Mesendoderm (in vitro differentiated cells): ENCODE measurements around the gene CAMSAP2.
A peak's percentile ranks its signal among the peaks of the same experiment; 100 is the strongest.

Experiments used
- DNase-seq: peaks from one replicate; pipeline ENCODE4 v3.0.0; 2013
- H2AK5ac ChIP-seq: 2 replicates; pipeline ENCODE4 v1.6.1; 2013; ENCODE audit warnings: low read length, inconsistent platforms
- H2BK120ac ChIP-seq: 2 replicates; pipeline ENCODE4 v1.6.1; 2013; ENCODE audit warnings: low read depth, mild to moderate bottlenecking, low read length, moderate library complexity, mixed read lengths
- H2BK15ac ChIP-seq: replicated peaks from 2 replicates; pipeline ENCODE4 v1.6.1; 2013; ENCODE audit warnings: low read depth, mild to moderate bottlenecking, moderate library complexity
- H2BK5ac ChIP-seq: 2 replicates; pipeline ENCODE4 v1.6.1; 2013; ENCODE audit warnings: low read length, inconsistent platforms
- H3K18ac ChIP-seq: 2 replicates; pipeline ENCODE4 v1.6.1; 2013; ENCODE audit warnings: mild to moderate bottlenecking, low read length, mixed read lengths
- H3K23ac ChIP-seq: one replicate; pipeline ENCODE4 v1.6.1; 2013; ENCODE audit warnings: low read length
- H3K27ac ChIP-seq: 2 replicates; pipeline ENCODE4 v1.5.1; 2013; ENCODE audit warnings: low read depth, mild to moderate bottlenecking, inconsistent platforms, low read length, moderate library complexity
- H3K27me3 ChIP-seq: 2 replicates; pipeline ENCODE4 v1.6.1; 2013; ENCODE audit warnings: low read length, control low read depth, mild to moderate bottlenecking, inconsistent platforms; ENCODE audit not compliant: insufficient read depth, poor library complexity
- H3K36me3 ChIP-seq: 2 replicates; pipeline ENCODE4 v1.6.1; 2013; ENCODE audit warnings: low read length, inconsistent platforms; ENCODE audit not compliant: control insufficient read depth, insufficient read depth
- H3K4ac ChIP-seq: one replicate; pipeline ENCODE4 v1.6.1; 2013; ENCODE audit warnings: low read depth, mild to moderate bottlenecking, low read length, moderate library complexity
- H3K4me1 ChIP-seq: 2 replicates; pipeline ENCODE4 v1.6.1; 2013; ENCODE audit warnings: low read depth, low read length, inconsistent platforms; ENCODE audit not compliant: control insufficient read depth
- H3K4me2 ChIP-seq: 2 replicates; pipeline ENCODE4 v1.6.1; 2013; ENCODE audit warnings: low read length
- H3K4me3 ChIP-seq: 2 replicates; pipeline ENCODE4 v1.5.1; 2013; ENCODE audit warnings: mild to moderate bottlenecking, low read length
- H3K56ac ChIP-seq: one replicate; pipeline ENCODE4 v1.6.1; 2013; ENCODE audit warnings: low read length
- H3K79me1 ChIP-seq: 2 replicates; pipeline ENCODE4 v1.6.1; 2013; ENCODE audit warnings: low read length, inconsistent platforms
- H3K79me2 ChIP-seq: 2 replicates; pipeline ENCODE4 v1.6.1; 2013; ENCODE audit warnings: mild to moderate bottlenecking, low read length; ENCODE audit not compliant: control insufficient read depth, insufficient read depth
- H3K9ac ChIP-seq: 2 replicates; pipeline ENCODE4 v1.6.1; 2013; ENCODE audit warnings: low read length, inconsistent platforms
- H4K5ac ChIP-seq: one replicate; pipeline ENCODE4 v1.6.1; 2013; ENCODE audit warnings: low read length
- H4K8ac ChIP-seq: one replicate; pipeline ENCODE4 v1.6.1; 2013; ENCODE audit warnings: low read depth, mild to moderate bottlenecking, control low read depth, low read length, moderate library complexity
- WGBS: extraction: QIAGEN DNeasy Blood & Tissue Kit; methylation state at CpG from one replicate; pipeline ENCODE4 v1.1.7; 2013; ENCODE audit warnings: low lambda C conversion rate, missing lambda C conversion rate; ENCODE audit not compliant: insufficient coverage; ENCODE audit errors: extremely low coverage; 5-methylcytosine and 5-hydroxymethylcytosine counted together

The CAMSAP2 gene

DNA sequence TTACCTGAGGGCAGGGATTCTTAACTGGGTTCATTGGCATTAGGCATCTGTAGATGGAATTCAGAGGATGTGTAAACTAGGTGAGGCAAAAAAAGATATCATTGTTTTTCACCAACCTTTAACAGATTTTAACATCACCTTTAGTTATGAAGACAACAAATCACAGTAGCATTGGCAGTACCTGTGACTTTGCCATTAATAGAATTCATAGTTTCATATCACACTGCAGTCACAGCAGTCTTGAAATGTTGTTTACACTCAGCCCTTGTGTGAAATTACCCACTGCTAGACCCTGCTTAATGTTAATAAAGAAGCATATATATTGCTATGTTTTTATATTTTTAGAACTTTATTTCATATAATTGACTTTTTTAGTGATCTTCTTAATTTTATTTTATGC, 154.3 kb downstream of the CAMSAP2 start:
- no peak overlapping the region for H3K18ac ChIP-seq
- peak overlapping the region; percentile 98 for H3K56ac ChIP-seq
- H3K79me2 ChIP-seq: peaks cover 53% of the 10 kb centered on the region
- no peak overlapping the region for H4K5ac ChIP-seq
- H3K27ac ChIP-seq: no peak overlapping the region
- H3K9ac ChIP-seq: peak overlapping the region; percentile 98
- no peak overlapping the region for H3K4me3 ChIP-seq
- H2BK5ac ChIP-seq: no peak overlapping the region
- peaks cover 23% of the 10 kb centered on the region for H3K4me1 ChIP-seq
- no peak overlapping the region for H2AK5ac ChIP-seq
- no peaks in the 10 kb centered on the region for H3K27me3 ChIP-seq
- H2BK15ac ChIP-seq: no peak overlapping the region
- H3K79me1 ChIP-seq: peaks cover 20% of the 10 kb centered on the region
- no peak overlapping the region for H3K23ac ChIP-seq
- H3K4me2 ChIP-seq: peak overlapping the region; percentile 78
- DNase-seq: no peak
- H3K36me3 ChIP-seq: no peaks in the 10 kb centered on the region
- H3K4ac ChIP-seq: no peak overlapping the region
- H4K8ac ChIP-seq: no peak overlapping the region
- no peak overlapping the region for H2BK120ac ChIP-seq

DNA sequence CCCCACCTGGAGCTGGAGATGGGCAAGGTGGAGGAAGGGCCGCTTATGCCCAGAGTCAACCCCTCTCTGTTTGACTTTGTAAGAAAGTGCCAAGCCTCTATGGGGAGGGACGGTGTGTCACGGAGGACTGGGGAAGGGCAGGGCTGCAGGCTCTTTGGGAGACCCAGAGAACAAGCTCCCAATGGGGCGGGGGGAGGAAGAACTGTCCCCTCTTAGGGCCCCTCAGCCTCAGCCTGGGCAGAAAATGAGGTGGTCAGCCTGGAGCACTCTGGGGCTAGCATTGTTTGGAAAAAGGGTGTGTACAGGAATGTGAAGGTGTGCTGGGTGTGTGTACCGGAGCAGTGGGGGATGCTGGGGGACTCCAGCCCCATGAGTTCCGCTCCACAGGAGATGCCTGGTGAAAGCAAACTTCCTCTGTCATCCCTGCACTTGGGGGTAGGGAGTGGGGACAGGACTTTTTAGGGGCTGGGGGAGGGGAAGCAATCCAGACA, 154.8 kb downstream of the CAMSAP2 start:
- no CpG with 5 or more reads among the region's 6 CpGs for WGBS
- Histone ChIP-seq H3K9ac (peak overlapping the region; percentile 68), H2BK5ac (peak overlapping the region; percentile 51), H3K27me3 (no peaks in the 10 kb centered on the region), H2BK120ac (no peak overlapping the region), H3K56ac (peak overlapping the region; percentile 79), H3K36me3 (no peaks in the 10 kb centered on the region), H3K18ac (peak overlapping the region; percentile 1), H3K4me2 (peak overlapping the region; percentile 79), H3K4ac (no peak overlapping the region), H2BK15ac (no peak overlapping the region), H3K4me1 (peaks cover 23% of the 10 kb centered on the region), H3K4me3 (peak overlapping the region; percentile 15), H4K5ac (no peak overlapping the region), H3K23ac (no peak overlapping the region), H2AK5ac (peak overlapping the region; percentile 17), H4K8ac (no peak overlapping the region), H3K79me2 (peaks cover 53% of the 10 kb centered on the region), H3K79me1 (peaks cover 22% of the 10 kb centered on the region), H3K27ac (peak overlapping the region; percentile 15)
- peak; percentile 65 for DNase-seq

DNA sequence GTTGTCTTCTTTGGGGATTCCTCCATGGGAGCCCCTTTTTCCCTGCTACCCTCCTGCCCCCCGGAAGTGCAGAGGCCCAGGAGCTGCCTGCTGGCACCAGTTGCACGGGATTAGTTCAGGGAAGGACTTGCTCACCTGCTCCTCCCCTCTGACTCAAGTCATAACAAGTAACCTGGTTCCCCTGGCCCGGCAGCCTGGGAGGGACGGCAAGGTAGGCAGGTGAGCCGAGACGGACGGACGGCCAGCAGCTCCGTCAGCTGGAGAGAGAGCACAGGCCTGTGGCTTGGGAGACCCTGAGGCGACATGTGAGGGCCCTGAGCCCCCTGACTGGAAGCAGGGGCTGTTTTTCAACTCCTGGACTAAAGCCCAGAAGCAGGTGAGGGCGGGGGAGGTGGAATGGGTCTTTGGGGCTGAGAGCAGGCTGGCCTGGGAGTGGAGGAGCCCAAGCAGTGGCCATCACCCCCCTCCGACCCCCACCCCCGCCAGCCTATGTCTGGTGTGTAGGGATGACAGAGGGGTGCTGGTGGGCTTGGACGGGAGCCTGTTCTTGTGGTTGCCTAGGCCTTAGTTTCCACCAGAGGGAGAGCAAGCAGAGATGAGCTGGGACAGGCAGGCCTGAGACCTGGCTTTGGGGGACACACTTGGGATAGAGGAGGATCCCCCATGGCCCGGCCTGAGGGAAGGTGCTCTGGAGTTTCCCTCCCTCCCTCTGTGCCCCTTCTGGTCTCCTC, 156.2 kb downstream of the CAMSAP2 start, which contains the start of gene INAVA:
Gene INAVA, plus strand, starts transcription at position 189 of the 731 bp plus-strand sequence. CDS start 3,501 bp downstream, outside the sequence.
- H3K4me1 ChIP-seq: peaks cover 23% of the 10 kb centered on the region
- no peak within 1 kb of the TSS for H4K5ac ChIP-seq
- no CpG with 5 or more reads among the region's 15 CpGs for WGBS
- no peak within 1 kb of the TSS for H4K8ac ChIP-seq
- no peak within 1 kb of the TSS for H2BK15ac ChIP-seq
- no peak within 1 kb of the TSS for H2AK5ac ChIP-seq
- H3K36me3 ChIP-seq: peaks cover 4% of the 10 kb centered on the region
- peaks cover 53% of the 10 kb centered on the region for H3K79me2 ChIP-seq
- H3K9ac ChIP-seq: peak within 1 kb of the TSS; percentile 68
- no peak within 1 kb of the TSS for H3K4me3 ChIP-seq
- H3K4ac ChIP-seq: no peak within 1 kb of the TSS
- peak within 1 kb of the TSS; percentile 79 for H3K4me2 ChIP-seq
- peak within 1 kb of the TSS; percentile 2 for H3K27ac ChIP-seq
- DNase-seq: no peak
- H3K79me1 ChIP-seq: peaks cover 22% of the 10 kb centered on the region
- H3K18ac ChIP-seq: no peak within 1 kb of the TSS
- peak within 1 kb of the TSS; percentile 67 for H3K56ac ChIP-seq
- H3K27me3 ChIP-seq: no peaks in the 10 kb centered on the region
- no peak within 1 kb of the TSS for H2BK120ac ChIP-seq
- peak within 1 kb of the TSS; percentile 52 for H2BK5ac ChIP-seq
- H3K23ac ChIP-seq: peak within 1 kb of the TSS; percentile 53

DNA sequence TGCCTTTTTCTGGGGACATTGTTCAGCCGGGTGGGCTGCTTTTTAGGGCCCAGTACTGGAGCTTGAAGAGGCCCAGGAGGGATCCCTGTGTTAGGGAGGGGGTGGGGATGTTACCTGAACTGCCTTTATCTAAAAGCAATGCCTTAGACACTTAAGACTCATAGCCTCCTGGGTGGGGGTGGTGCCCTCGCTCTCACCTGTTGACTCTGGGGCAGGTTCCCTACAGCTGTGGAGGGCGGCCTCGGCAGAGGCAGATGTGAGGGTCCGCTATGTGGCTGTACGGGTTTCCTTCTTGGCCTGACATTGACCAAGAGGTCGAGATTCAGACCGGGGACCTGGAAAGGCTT, 156.7 kb downstream of the CAMSAP2 start:
- Histone ChIP-seq H3K4ac (no peak overlapping the region), H2AK5ac (no peak overlapping the region), H3K9ac (peak overlapping the region; percentile 53), H3K4me1 (peaks cover 23% of the 10 kb centered on the region), H3K4me3 (no peak overlapping the region), H3K23ac (no peak overlapping the region), H3K79me2 (peaks cover 53% of the 10 kb centered on the region), H2BK5ac (no peak overlapping the region), H2BK15ac (no peak overlapping the region), H3K27ac (no peak overlapping the region), H3K36me3 (peaks cover 7% of the 10 kb centered on the region), H4K5ac (no peak overlapping the region), H2BK120ac (no peak overlapping the region), H3K18ac (no peak overlapping the region), H4K8ac (no peak overlapping the region), H3K27me3 (no peaks in the 10 kb centered on the region), H3K79me1 (peaks cover 22% of the 10 kb centered on the region), H3K56ac (peak overlapping the region; percentile 67), H3K4me2 (peak overlapping the region; percentile 11)
- no CpG with 5 or more reads among the region's 8 CpGs for WGBS
- no peak for DNase-seq

DNA sequence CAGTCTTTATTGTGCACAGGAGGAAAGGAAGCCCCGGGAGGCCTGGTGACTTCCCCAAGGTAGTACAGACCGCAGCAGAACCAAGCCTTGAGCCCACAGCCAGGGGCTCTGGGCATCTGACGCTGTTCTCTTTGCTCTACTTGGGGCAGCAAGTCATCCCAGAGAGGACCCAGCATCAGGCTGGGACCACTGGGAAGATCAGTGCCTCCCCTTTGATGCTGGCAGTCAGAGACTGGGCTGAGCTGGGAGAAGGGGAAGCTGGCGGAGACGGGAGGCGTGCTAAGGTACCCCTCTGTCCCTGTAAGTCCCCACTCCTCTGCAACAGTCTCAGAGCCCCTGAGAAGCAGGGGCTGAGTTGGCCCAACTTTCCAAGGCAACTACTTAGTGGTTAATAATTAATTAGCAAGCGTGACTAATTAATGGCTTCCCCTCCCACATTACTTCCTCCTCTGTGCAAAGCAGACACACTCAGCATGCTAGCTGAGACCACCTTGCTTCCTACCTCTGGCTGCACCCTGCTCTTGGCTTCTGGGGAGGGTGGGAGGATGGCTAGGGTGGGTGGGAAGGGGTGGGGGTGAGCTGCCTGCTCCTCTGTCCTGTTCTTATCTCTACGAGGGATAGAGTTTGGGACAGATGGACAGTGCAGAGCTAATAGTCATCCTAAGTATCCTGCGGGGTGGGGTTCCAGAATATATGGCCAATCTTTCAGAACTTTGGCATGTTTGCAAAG, 157.3 kb downstream of the CAMSAP2 start:
- Histone ChIP-seq H3K4me1 (peaks cover 23% of the 10 kb centered on the region), H3K79me2 (peaks cover 53% of the 10 kb centered on the region), H4K8ac (no peak overlapping the region), H3K9ac (no peak overlapping the region), H2BK15ac (no peak overlapping the region), H3K36me3 (peaks cover 10% of the 10 kb centered on the region), H2AK5ac (no peak overlapping the region), H3K4me3 (no peak overlapping the region), H3K79me1 (peaks cover 22% of the 10 kb centered on the region), H3K56ac (peak overlapping the region; percentile 66), H3K4ac (no peak overlapping the region), H3K27ac (no peak overlapping the region), H3K27me3 (no peaks in the 10 kb centered on the region), H3K23ac (no peak overlapping the region), H2BK120ac (no peak overlapping the region), H4K5ac (no peak overlapping the region), H2BK5ac (no peak overlapping the region), H3K4me2 (peak overlapping the region; percentile 11), H3K18ac (no peak overlapping the region)
- no peak for DNase-seq
- WGBS: no CpG with 5 or more reads among the region's 9 CpGs
